Fibroblast of lung (primary cell): ENCODE results near the gene FAH.

Source experiments
- EZH2 ChIP-seq: IDR thresholded peaks from 2 replicates; pipeline ENCODE4 v1.5.1; 2012; ENCODE audit warnings: low read length, control low read depth, mild to moderate bottlenecking; ENCODE audit errors: missing control alignments
- TF ChIP-seq, protein P1 (sequence below), 2 donors: IDR thresholded peaks in 1 of 2; conservative IDR thresholded peaks in 1 of 2; 1 replicate in 1 of 2; 2 replicates in 1 of 2; pipeline ENCODE4 v1.5.1; 2011 to 2012; ENCODE audit warnings: low read length in 2 of 2, control low read depth in 1 of 2, inconsistent platforms in 1 of 2, low read depth in 1 of 2, mild to moderate bottlenecking in 1 of 2

DNA sequence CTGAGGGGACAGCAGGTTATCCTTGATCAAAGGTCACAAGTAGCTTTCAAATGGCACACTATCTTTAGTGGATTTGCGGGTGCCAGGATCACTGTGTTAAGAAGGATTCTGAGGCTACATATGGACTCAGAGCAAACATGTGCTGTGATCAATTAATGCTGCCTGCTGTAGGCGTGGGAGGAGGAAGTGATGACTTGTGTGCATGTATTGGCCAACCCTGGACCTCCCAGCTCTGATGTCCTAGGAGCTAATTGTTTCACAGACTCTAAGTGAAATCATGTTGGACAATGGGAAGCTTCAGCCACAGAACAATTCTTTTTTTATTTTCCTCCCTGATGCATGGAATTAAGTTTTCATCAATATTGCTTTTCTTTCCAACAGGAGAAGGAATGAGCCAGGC, 24.4 kb downstream of the FAH start:
- TF ChIP-seq, protein P1, sequence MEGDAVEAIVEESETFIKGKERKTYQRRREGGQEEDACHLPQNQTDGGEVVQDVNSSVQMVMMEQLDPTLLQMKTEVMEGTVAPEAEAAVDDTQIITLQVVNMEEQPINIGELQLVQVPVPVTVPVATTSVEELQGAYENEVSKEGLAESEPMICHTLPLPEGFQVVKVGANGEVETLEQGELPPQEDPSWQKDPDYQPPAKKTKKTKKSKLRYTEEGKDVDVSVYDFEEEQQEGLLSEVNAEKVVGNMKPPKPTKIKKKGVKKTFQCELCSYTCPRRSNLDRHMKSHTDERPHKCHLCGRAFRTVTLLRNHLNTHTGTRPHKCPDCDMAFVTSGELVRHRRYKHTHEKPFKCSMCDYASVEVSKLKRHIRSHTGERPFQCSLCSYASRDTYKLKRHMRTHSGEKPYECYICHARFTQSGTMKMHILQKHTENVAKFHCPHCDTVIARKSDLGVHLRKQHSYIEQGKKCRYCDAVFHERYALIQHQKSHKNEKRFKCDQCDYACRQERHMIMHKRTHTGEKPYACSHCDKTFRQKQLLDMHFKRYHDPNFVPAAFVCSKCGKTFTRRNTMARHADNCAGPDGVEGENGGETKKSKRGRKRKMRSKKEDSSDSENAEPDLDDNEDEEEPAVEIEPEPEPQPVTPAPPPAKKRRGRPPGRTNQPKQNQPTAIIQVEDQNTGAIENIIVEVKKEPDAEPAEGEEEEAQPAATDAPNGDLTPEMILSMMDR (conservative IDR thresholded peaks at IDR 0.05 in 1 of 2, IDR thresholded peaks at IDR 0.05 in 1 of 2; ENCODE audit: low read depth in 1 of 2, low read length in 2 of 2): no peak
- TF ChIP-seq EZH2: no peak
